Smooth muscle cell (in vitro differentiated cells): ENCODE data around the gene MEGF10. TPM values are rescaled to one million over a fixed set of nuclear protein-coding genes. Genes with fewer than 3 reads are reported as not detected.
"Not testable (repeated sequence)": the region's sequence is repeated elsewhere in the genome, so short reads cannot be mapped to it uniquely, and the experiment has no call there.

Source experiments
- DNase-seq: peaks from one replicate; lab custom pipeline; 2025; ENCODE audit not compliant: unreplicated experiment; lab: John Stamatoyannopoulos, UW
- H2AFZ ChIP-seq: fragments of 200-600 bp; sonication (generic); 2 replicates; pipeline ENCODE4 v1.6.0; 2016; ENCODE audit warnings: antibody characterized with exemption, low read depth, mild to moderate bottlenecking
- H3F3A ChIP-seq: fragments of 200-600 bp; sonication (generic); 2 replicates; pipeline ENCODE4 v1.6.0; 2017; ENCODE audit warnings: antibody characterized with exemption, low read depth
- H3K27ac ChIP-seq: fragments of 200-600 bp; sonication (generic); 2 replicates; pipeline ENCODE4 v1.5.1; 2016; ENCODE audit warnings: low read depth, mild to moderate bottlenecking
- H3K27me3 ChIP-seq: fragments of 200-600 bp; sonication (generic); 2 replicates; pipeline ENCODE4 v1.6.1; 2016; ENCODE audit warnings: low read depth, mild to moderate bottlenecking
- H3K36me3 ChIP-seq: fragments of 200-600 bp; sonication (generic); 2 replicates; pipeline ENCODE4 v1.5.1; 2016; ENCODE audit warnings: low read depth
- H3K4me1 ChIP-seq: fragments of 200-600 bp; sonication (generic); 2 replicates; pipeline ENCODE4 v1.5.1; 2016; ENCODE audit warnings: low read depth
- H3K4me2 ChIP-seq: fragments of 200-600 bp; sonication (generic); 2 replicates; pipeline ENCODE4 v1.6.0; 2016; ENCODE audit warnings: mild to moderate bottlenecking
- H3K4me3 ChIP-seq: fragments of 200-600 bp; sonication (generic); 2 replicates; pipeline ENCODE4 v1.5.1; 2016; ENCODE audit warnings: mild to moderate bottlenecking
- H3K79me2 ChIP-seq: fragments of 200-600 bp; sonication (generic); 2 replicates; pipeline ENCODE4 v1.6.0; 2016; ENCODE audit warnings: low read depth, mild to moderate bottlenecking
- H3K9ac ChIP-seq: fragments of 200-600 bp; sonication (generic); 2 replicates; pipeline ENCODE4 v1.6.0; 2016; ENCODE audit warnings: low read depth
- H3K9me3 ChIP-seq: fragments of 200-600 bp; sonication (generic); replicated peaks from 2 replicates; pipeline ENCODE4 v1.5.1; 2016; ENCODE audit warnings: low read depth
- H4K20me1 ChIP-seq: fragments of 200-600 bp; sonication (generic); 2 replicates; pipeline ENCODE4 v1.6.0; 2016; ENCODE audit warnings: low read depth
- CTCF ChIP-seq: fragments of 200-600 bp; sonication (generic); IDR thresholded peaks from 2 replicates; pipeline ENCODE4 v1.5.1; 2017; ENCODE audit warnings: borderline replicate concordance, mild to moderate bottlenecking, antibody characterized with exemption; ENCODE audit not compliant: insufficient read depth, poor library complexity, severe bottlenecking
- WGBS: methylation state at CpG from one replicate; pipeline ENCODE4 v1.1.7; 2016; ENCODE audit warnings: low lambda C conversion rate; 5-methylcytosine and 5-hydroxymethylcytosine counted together
- polyA plus RNA-seq: library from polyadenylated mRNA; unstranded; fragments of >200 nt; fragmentation: Nextera tagmentation; extraction: Ambion mirVana; gene quantifications from 2 replicates; pipeline ENCODE4 v1.2.1, GENCODE V29; 2016
- total RNA-seq: library from RNA; depleted of rRNA; stranded (reverse); fragments of >200 nt; gene quantifications from 2 replicates; pipeline ENCODE4 v1.2.3, GENCODE V29; 2014

The MEGF10 gene
- total and polyA plus RNA-seq, 2 experiments from 2014 or later = 0.83 to 3.6 TPM

GRCh38 chr5:127256886-127257597 lies 33.6 kb upstream of the MEGF10 start:
- no peak for TF ChIP-seq CTCF
- Histone ChIP-seq H3K36me3 (no peaks in the 10 kb centered on the region), H3K27me3 (no peaks in the 10 kb centered on the region), H2AFZ (no peak overlapping the region), H4K20me1 (no peaks in the 10 kb centered on the region), H3K79me2 (no peaks in the 10 kb centered on the region), H3K27ac (no peak overlapping the region), H3F3A (no peaks in the 10 kb centered on the region), H3K4me1 (no peaks in the 10 kb centered on the region), H3K4me3 (no peak overlapping the region), H3K9me3 (peaks cover 3% of the 10 kb centered on the region), H3K4me2 (no peak overlapping the region), H3K9ac (no peak overlapping the region)
- WGBS = 85% methylated on average over 2 of the region's 2 CpGs
- DNase-seq = no peak

DNA sequence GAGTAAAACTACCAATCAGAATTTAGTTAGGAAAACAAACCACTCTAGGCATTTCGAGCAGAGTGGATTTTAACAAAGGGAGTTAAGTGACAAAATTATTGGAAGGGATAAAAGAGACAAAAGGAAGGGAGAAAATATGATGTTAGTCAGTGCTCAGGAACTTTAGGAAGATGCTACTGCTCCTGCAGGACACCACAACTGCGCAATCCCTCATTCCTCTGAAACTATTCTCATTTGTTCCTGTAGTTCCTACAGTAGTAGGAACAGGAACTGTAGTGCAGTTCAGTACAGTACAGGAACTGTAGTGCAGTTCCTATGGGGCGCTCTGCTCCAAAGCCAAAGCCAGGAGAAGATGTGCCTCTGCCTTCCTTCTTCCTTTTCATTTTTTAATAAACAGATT lies 29.9 kb upstream of the MEGF10 start:
- WGBS = 96% methylated on average over 3 of the region's 3 CpGs
- H3F3A ChIP-seq = no peaks in the 10 kb centered on the region
- TF ChIP-seq CTCF = no peak

DNA sequence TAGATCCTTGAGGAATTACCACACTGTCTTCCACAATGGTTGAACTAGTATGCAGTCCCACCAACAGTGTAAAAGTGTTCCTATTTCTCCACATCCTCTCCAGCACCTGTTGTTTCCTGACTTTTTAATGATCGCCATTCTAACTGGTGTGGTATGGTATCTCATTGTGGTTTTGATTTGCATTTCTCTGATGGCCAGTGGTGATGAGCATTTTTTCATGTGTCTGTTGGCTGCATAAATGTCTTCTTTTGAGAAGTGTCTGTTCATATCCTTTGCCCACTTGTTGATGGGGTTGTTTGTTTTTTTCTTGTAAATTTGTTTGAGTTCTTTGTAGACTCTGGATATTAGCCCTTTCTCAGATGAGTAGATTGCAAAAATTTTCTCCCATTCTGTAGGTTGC lies 25.1 kb upstream of the MEGF10 start:
- H3K27ac ChIP-seq, H2AFZ ChIP-seq, H3K79me2 ChIP-seq, H3F3A ChIP-seq, H3K4me1 ChIP-seq, H3K9me3 ChIP-seq, H3K4me3 ChIP-seq, H3K36me3 ChIP-seq, DNase-seq, H3K9ac ChIP-seq, H3K4me2 ChIP-seq, H3K27me3 ChIP-seq, H4K20me1 ChIP-seq: not testable (repeated sequence)
- 96% methylated on average over 1 of the region's 1 CpG for WGBS

More for the DNA sequence above, 29.9 kb upstream of the MEGF10 start:
- Histone ChIP-seq H3K9ac (no peak overlapping the region), H2AFZ (no peak overlapping the region), H3K27me3 (no peaks in the 10 kb centered on the region), H4K20me1 (no peaks in the 10 kb centered on the region), H3K79me2 (no peaks in the 10 kb centered on the region), H3K4me1 (no peaks in the 10 kb centered on the region), H3K9me3 (no peaks in the 10 kb centered on the region), H3K4me2 (no peak overlapping the region), H3K27ac (no peak overlapping the region), H3K4me3 (no peak overlapping the region), H3K36me3 (no peaks in the 10 kb centered on the region)
- no peak for DNase-seq

- not testable (repeated sequence) for H3K79me2 ChIP-seq, H3K4me2 ChIP-seq
Measured at GRCh38 chr5:127268342-127268741, 22.3 kb upstream of the MEGF10 start.

DNA sequence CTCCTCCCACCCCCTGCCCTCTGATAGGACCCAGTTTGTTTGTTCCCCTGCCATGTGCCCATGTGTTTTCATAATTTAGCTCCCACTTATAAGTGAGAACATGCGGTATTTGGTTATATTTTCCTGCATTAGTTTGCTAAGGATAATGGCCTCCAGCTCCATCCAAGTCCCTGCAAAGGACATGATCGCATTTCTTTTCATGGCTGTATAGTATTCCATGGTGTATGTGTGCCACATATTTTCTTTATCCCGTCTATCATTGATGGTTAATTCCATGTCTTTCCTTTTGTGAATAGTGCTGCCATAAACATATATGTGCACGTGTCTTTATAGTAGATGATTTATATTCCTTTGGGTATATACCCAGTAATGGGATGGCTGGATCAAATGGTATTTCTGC lies 19.9 kb upstream of the MEGF10 start:
- H3K9me3 ChIP-seq, H3K36me3 ChIP-seq, H3K27ac ChIP-seq, H4K20me1 ChIP-seq, H3F3A ChIP-seq, H3K9ac ChIP-seq, H3K4me2 ChIP-seq, H2AFZ ChIP-seq, H3K79me2 ChIP-seq, H3K4me1 ChIP-seq, H3K4me3 ChIP-seq, DNase-seq, H3K27me3 ChIP-seq: not testable (repeated sequence)
- WGBS = 96% methylated on average over 4 of the region's 4 CpGs

More at GRCh38 chr5:127268342-127268741, 22.3 kb upstream of the MEGF10 start:
- not testable (repeated sequence) for H4K20me1 ChIP-seq, H3K4me1 ChIP-seq, H3F3A ChIP-seq, H3K4me3 ChIP-seq, H3K9ac ChIP-seq, H2AFZ ChIP-seq, H3K36me3 ChIP-seq, H3K27ac ChIP-seq, H3K9me3 ChIP-seq, DNase-seq, H3K27me3 ChIP-seq
- 69% methylated on average over 9 of the region's 9 CpGs for WGBS
